B cell (primary cell): ENCODE data around the gene KBTBD6. TPM values are rescaled to one million over a fixed set of nuclear protein-coding genes. Genes with fewer than 3 reads are reported as not detected.

Source experiments
- ATAC-seq: fragments of 200-7000 bp; cut with Tn5 transposase; one replicate; pipeline ENCODE4 v1.10.0; 2021; ENCODE audit warnings: low read depth, mild to moderate bottlenecking, moderate number of reproducible peaks, moderate library complexity
- CTCF ChIA-PET: fragments of 350-600 bp; sonication (Branson Sonifier 250); formaldehyde crosslinking; loops from one replicate; lab custom pipeline; 2021; ENCODE audit warnings: antibody characterized with exemption, inconsistent platforms; lab: Charles Lee
- POLR2A ChIA-PET: fragments of 350-600 bp; sonication (Branson Sonifier 250); formaldehyde crosslinking; loops from one replicate; lab custom pipeline; 2021; ENCODE audit warnings: antibody characterized with exemption; lab: Charles Lee
- DNase-seq: peaks from one replicate; pipeline ENCODE4 v3.0.0; 2013
- H2AFZ ChIP-seq: 2 replicates; pipeline ENCODE4 v1.6.1; 2012; ENCODE audit warnings: mild to moderate bottlenecking, low read depth, low read length; ENCODE audit not compliant: insufficient read depth, poor library complexity, severe bottlenecking
- H3K27ac ChIP-seq, 2 donors: 1 replicate in 1 of 2; 2 replicates in 1 of 2; pipeline ENCODE4 v1.5.1; 2012 to 2013; ENCODE audit warnings: low read length in 2 of 2, mild to moderate bottlenecking in 2 of 2, moderate library complexity in 1 of 2
- H3K27me3 ChIP-seq, 4 experiments: fragments of 200-600 bp in 1 of 4; sonication (generic) in 1 of 4; replicated peaks in 1 of 4; 1 replicate in 2 of 4; 2 replicates in 2 of 4; pipeline versions ENCODE4 v1.6.1 to v1.7.0; 2013 to 2016; ENCODE audit warnings: low read length in 3 of 4, mild to moderate bottlenecking in 2 of 4, mixed read lengths in 1 of 4, moderate library complexity in 1 of 4; ENCODE audit not compliant: insufficient read depth in 4 of 4, control insufficient read depth in 3 of 4; ENCODE audit errors: control extremely low read depth in 1 of 4
- H3K36me3 ChIP-seq, 2 experiments: replicated peaks in 1 of 2; 1 replicate in 1 of 2; 2 replicates in 1 of 2; pipeline versions ENCODE4 v1.6.1 to v1.7.1; 2013; ENCODE audit warnings: low read length in 1 of 2; ENCODE audit not compliant: insufficient read depth in 2 of 2, control insufficient read depth in 1 of 2; ENCODE audit errors: control extremely low read depth in 1 of 2, extremely low read depth in 1 of 2
- H3K4me1 ChIP-seq, 2 donors: fragments of 200-600 bp in 1 of 2; sonication (generic) in 1 of 2; 1 replicate in 1 of 2; 2 replicates in 1 of 2; pipeline versions ENCODE4 v1.5.1 to v1.6.1; 2013 to 2017; ENCODE audit warnings: low read length in 2 of 2; ENCODE audit not compliant: control insufficient read depth in 2 of 2, insufficient read depth in 2 of 2
- H3K4me2 ChIP-seq: replicated peaks from 2 replicates; pipeline ENCODE3; 2012; ENCODE audit warnings: mild to moderate bottlenecking, low read depth, low read length; ENCODE audit not compliant: poor library complexity, severe bottlenecking
- H3K4me3 ChIP-seq, 5 experiments: fragments of 200-600 bp in 1 of 5; sonication (generic) in 1 of 5; 1 replicate in 3 of 5; 2 replicates in 2 of 5; pipeline versions ENCODE4 v1.5.1 to v1.7.0; 2011 to 2016; ENCODE audit warnings: low read length in 4 of 5, mild to moderate bottlenecking in 4 of 5, low read depth in 2 of 5, control low read depth in 1 of 5, moderate library complexity in 1 of 5; ENCODE audit not compliant: insufficient read depth in 1 of 5; ENCODE audit errors: control extremely low read depth in 1 of 5, extremely low read depth in 1 of 5
- H3K79me2 ChIP-seq: fragments of 200-600 bp; sonication (generic); one replicate; pipeline ENCODE4 v1.6.0; 2016; ENCODE audit warnings: low read length; ENCODE audit not compliant: control insufficient read depth, insufficient read depth
- H3K9ac ChIP-seq: fragments of 200-600 bp; sonication (generic); 2 replicates; pipeline ENCODE4 v1.6.1; 2017; ENCODE audit warnings: mild to moderate bottlenecking, low read length, moderate library complexity
- H3K9me3 ChIP-seq, 3 donors: one replicate each; pipeline versions ENCODE4 v1.6.1 to v1.7.1; 2013; ENCODE audit warnings: low read length in 2 of 3; ENCODE audit not compliant: control insufficient read depth in 2 of 3, insufficient read depth in 1 of 3; ENCODE audit errors: control extremely low read depth in 1 of 3
- H4K20me1 ChIP-seq: 2 replicates; pipeline ENCODE4 v1.6.0; 2012; ENCODE audit warnings: mild to moderate bottlenecking, low read length; ENCODE audit not compliant: insufficient read depth, control insufficient read depth, poor library complexity, severe bottlenecking
- H3K27ac Mint-ChIP-seq: one replicate; pipeline ENCODE4 v1.8.0; 2021; ENCODE audit warnings: mixed read lengths
- H3K27me3 Mint-ChIP-seq: one replicate; pipeline ENCODE4 v1.8.0; 2021; ENCODE audit warnings: mixed read lengths
- H3K4me1 Mint-ChIP-seq: one replicate; pipeline ENCODE4 v1.8.0; 2021; ENCODE audit warnings: mixed read lengths
- H3K4me3 Mint-ChIP-seq: one replicate; pipeline ENCODE4 v1.8.0; 2021; ENCODE audit warnings: mixed read lengths
- H3K9me3 Mint-ChIP-seq: one replicate; pipeline ENCODE4 v1.8.0; 2022; ENCODE audit warnings: mixed read lengths; ENCODE audit not compliant: insufficient read depth
- CTCF ChIP-seq: fragments of 200-600 bp; IDR thresholded peaks from one replicate; pipeline ENCODE4 v1.8.0; 2022; ENCODE audit warnings: antibody characterized with exemption, mild to moderate bottlenecking
- EZH2 ChIP-seq: IDR thresholded peaks from 2 replicates; pipeline ENCODE4 v1.6.1; 2012; ENCODE audit warnings: borderline replicate concordance, low read depth, mild to moderate bottlenecking, moderate library complexity, low read length; ENCODE audit not compliant: insufficient read depth, poor library complexity, severe bottlenecking
- WGBS: methylation state at CpG from one replicate; pipeline ENCODE4 v1.1.5; 2013; ENCODE audit warnings: missing lambda C conversion rate; ENCODE audit not compliant: insufficient coverage; 5-methylcytosine and 5-hydroxymethylcytosine counted together
- intact Hi-C: fragments of 100-400 bp; cut with micrococcal nuclease; formaldehyde crosslinking; loops from one replicate; pipeline ENCODE4 v1.10.0; 2022
- polyA plus RNA-seq: library from polyadenylated mRNA; depleted of rRNA; stranded (reverse); fragments of >200 nt; gene quantifications from 2 replicates; pipeline ENCODE4 v1.2.3, GENCODE V29; 2012
- total RNA-seq, 2 donors: library from RNA; stranded (reverse); fragments of 120-200 nt in 1 of 2; gene quantifications; 1 replicate in 1 of 2; 2 replicates in 1 of 2; pipeline versions ENCODE4 v1.2.3 to v1.2.4, GENCODE V29; 2013 to 2022

Gene KBTBD6
- total and polyA plus RNA-seq, 2 donors (not counting 1 experiment from before 2014, with no cell fraction given) = 0.63 to 8.5 TPM

DNA sequence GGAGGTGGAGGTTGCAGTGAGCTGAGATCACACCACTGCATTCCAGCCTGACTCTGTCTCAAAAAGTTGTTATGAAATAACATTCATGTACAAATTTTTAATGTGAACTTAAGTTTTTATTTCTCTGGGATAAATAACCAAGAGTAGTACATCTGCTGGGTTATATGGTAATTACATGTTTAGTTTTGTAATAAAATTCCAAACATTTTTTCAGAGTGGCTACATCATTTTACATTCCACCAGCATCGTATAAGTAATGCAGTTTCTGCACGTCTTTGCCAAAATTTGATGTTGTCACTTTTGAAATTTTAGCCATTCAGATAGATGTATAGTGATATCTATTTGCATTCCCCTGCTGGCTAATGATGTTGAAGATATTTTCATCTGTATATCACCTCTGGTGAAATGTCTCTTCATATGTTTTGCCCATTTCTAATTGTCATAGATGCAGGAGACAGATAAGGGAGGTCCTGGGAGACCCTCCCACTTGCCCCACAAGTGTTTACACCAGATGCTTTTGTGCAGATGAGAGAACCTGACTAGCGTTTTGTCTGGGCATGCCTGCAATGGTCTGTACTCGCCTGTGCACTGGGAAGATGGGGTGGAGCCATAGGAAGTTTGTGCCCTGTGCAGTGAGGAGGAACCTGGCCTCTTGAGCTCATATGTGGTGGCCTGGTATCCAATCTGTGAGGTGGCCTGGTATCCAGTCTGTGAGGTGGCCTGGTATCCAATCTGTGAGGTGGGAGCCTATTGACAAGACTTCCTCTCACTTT lies 12.7 kb upstream of the KBTBD6 start:
- no peak overlapping the region for H3K4me3 ChIP-seq
- peaks cover 0 to 4% of the 10 kb centered on the region in 2 experiments for H3K36me3 ChIP-seq
- ATAC-seq (no peak), DNase-seq (no peak)
- peaks cover 6 to 32% (median 28%) of the 10 kb centered on the region in 3 donors for H3K9me3 ChIP-seq
- POLR2A ChIA-PET = interaction anchor here (0.6 kb wide), 1 partner anchor 8 kb away, joined by 4 read pairs; no protein-coding TSS in a partner anchor
- H3K27me3 ChIP-seq = no peaks in the 10 kb centered on the region
- no peak overlapping the region for H3K9ac ChIP-seq
- WGBS = 85% methylated on average over 2 of the region's 4 CpGs
- H3K4me1 ChIP-seq = no peaks in the 10 kb centered on the region
- H3K4me2 ChIP-seq = no peak overlapping the region
- no peak overlapping the region for H3K27ac ChIP-seq
- CTCF ChIA-PET = no interaction called here
- intact Hi-C loops = no loop called here
- Mint-ChIP-seq H3K27ac (no peak overlapping the region), H3K4me3 (no peak overlapping the region), H3K4me1 (no peaks in the 10 kb centered on the region), H3K27me3 (no peaks in the 10 kb centered on the region), H3K9me3 (peaks cover 16% of the 10 kb centered on the region)
- no peak overlapping the region for H2AFZ ChIP-seq
- H4K20me1 ChIP-seq = no peaks in the 10 kb centered on the region
- TF ChIP-seq CTCF = no peak
- TF ChIP-seq EZH2 = no peak
- H3K79me2 ChIP-seq = no peaks in the 10 kb centered on the region

- no peaks in the 10 kb centered on the region for H3K4me1 Mint-ChIP-seq
- no peaks in the 10 kb centered on the region for H3K4me1 ChIP-seq
- ATAC-seq (no peak), DNase-seq (no peak)
- no peak overlapping the region for H3K4me3 ChIP-seq
- H3K9me3 ChIP-seq = peaks cover 6 to 25% (median 21%) of the 10 kb centered on the region in 3 donors
- no peaks in the 10 kb centered on the region for H4K20me1 ChIP-seq
- POLR2A ChIA-PET = no interaction called here
- intact Hi-C loops = no loop called here
- no peak overlapping the region for H3K9ac ChIP-seq
- WGBS = no CpG with 5 or more reads among the region's 2 CpGs
- no peak overlapping the region for H3K4me2 ChIP-seq
- no peak overlapping the region for H2AFZ ChIP-seq
- peaks cover 0 to 2% of the 10 kb centered on the region in 2 experiments for H3K36me3 ChIP-seq
- TF ChIP-seq CTCF (no peak), EZH2 (no peak)
- H3K27ac Mint-ChIP-seq = no peak overlapping the region
- H3K27me3 ChIP-seq = no peaks in the 10 kb centered on the region
- H3K27ac ChIP-seq = no peak overlapping the region
- no peak overlapping the region for H3K4me3 Mint-ChIP-seq
- H3K9me3 Mint-ChIP-seq = peaks cover 16% of the 10 kb centered on the region
- no peaks in the 10 kb centered on the region for H3K27me3 Mint-ChIP-seq
- no peaks in the 10 kb centered on the region for H3K79me2 ChIP-seq
- CTCF ChIA-PET = no interaction called here
Measured at GRCh38 chr13:41144576-41144975, 12.0 kb upstream of the KBTBD6 start.
